ENCODE data around the gene ST6GALNAC5. TPM values are rescaled to one million over a fixed set of nuclear protein-coding genes. Genes with fewer than 3 reads are reported as not detected.
A peak's percentile ranks its signal among the peaks of the same experiment; 100 is the strongest.

ST6GALNAC5 gene
- total RNA-seq, 1 donor from 2014 or later, result 1.3 TPM

- no peak for TF ChIP-seq CTCF (conservative IDR thresholded peaks at IDR 0.05; ENCODE audit: low read depth, low read length)
- H3K4me3 ChIP-seq (ENCODE audit: low read depth, low read length), result no peak overlapping the region
- no peak for DNase-seq (ENCODE audit: low read depth)
Measured at GRCh38 chr1:76944942-76945341, 77.7 kb downstream of the ST6GALNAC5 start.

- no peak for TF ChIP-seq CTCF (conservative IDR thresholded peaks at IDR 0.05; ENCODE audit: low read depth, low read length)
- H3K4me3 ChIP-seq (ENCODE audit: low read depth, low read length), result no peak overlapping the region
- DNase-seq (ENCODE audit: low read depth), result no peak
Measured at GRCh38 chr1:76948846-76949245, 81.6 kb downstream of the ST6GALNAC5 start.

GRCh38 chr1:76949503-76949902 is 82.2 kb downstream of the ST6GALNAC5 start:
- peak; percentile 38 for DNase-seq (ENCODE audit: low read depth)
- no peak overlapping the region for H3K4me3 ChIP-seq (ENCODE audit: low read depth, low read length)
- TF ChIP-seq CTCF (conservative IDR thresholded peaks at IDR 0.05; ENCODE audit: low read depth, low read length), result no peak

GRCh38 chr1:76950306-76950705 is 83.0 kb downstream of the ST6GALNAC5 start:
- no peak for TF ChIP-seq CTCF (conservative IDR thresholded peaks at IDR 0.05; ENCODE audit: low read depth, low read length)
- no peak overlapping the region for H3K4me3 ChIP-seq (ENCODE audit: low read depth, low read length)
- DNase-seq (ENCODE audit: low read depth), result no peak

GRCh38 chr1:76951153-76951552 is 83.9 kb downstream of the ST6GALNAC5 start:
- TF ChIP-seq CTCF (conservative IDR thresholded peaks at IDR 0.05; ENCODE audit: low read depth, low read length), result no peak
- no peak overlapping the region for H3K4me3 ChIP-seq (ENCODE audit: low read depth, low read length)
- DNase-seq (ENCODE audit: low read depth), result no peak

- no peak for DNase-seq (ENCODE audit: low read depth)
- no peak for TF ChIP-seq CTCF (conservative IDR thresholded peaks at IDR 0.05; ENCODE audit: low read depth, low read length)
- H3K4me3 ChIP-seq (ENCODE audit: low read depth, low read length), result no peak overlapping the region
Measured at GRCh38 chr1:76955652-76956051, 88.4 kb downstream of the ST6GALNAC5 start.

GRCh38 chr1:76957961-76958360 is 90.7 kb downstream of the ST6GALNAC5 start:
- TF ChIP-seq CTCF (conservative IDR thresholded peaks at IDR 0.05; ENCODE audit: low read depth, low read length), result no peak
- DNase-seq (ENCODE audit: low read depth), result no peak
- H3K4me3 ChIP-seq (ENCODE audit: low read depth, low read length), result no peak overlapping the region

Measured in epithelial cell of proximal tubule (primary cell).